ENCODE data around the gene IMPACT.

DNA sequence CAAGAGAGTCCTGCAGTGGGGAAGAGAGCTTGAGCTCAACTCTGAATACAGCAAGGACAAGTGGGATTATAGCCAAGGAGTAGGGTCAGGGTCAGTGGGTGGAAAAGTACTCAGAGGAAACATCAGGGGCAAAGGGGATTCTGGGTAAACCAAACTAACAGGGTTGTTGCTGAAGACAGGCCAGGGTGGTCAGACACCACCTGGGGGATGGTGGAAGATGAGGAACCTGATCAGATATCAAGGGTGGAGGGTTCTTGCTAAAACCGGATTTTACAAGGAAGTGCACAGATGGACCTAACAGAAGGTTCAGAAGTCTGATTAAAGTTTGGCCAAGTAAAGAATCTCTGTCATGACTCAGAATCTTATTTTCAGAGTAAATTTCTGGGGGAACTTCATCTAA, 45.3 kb upstream of the IMPACT start:
- no peak for TF ChIP-seq POLR2AphosphoS5 (IDR thresholded peaks at IDR 0.05; ENCODE audit: low read depth, low read length)
- TF ChIP-seq, protein P1, sequence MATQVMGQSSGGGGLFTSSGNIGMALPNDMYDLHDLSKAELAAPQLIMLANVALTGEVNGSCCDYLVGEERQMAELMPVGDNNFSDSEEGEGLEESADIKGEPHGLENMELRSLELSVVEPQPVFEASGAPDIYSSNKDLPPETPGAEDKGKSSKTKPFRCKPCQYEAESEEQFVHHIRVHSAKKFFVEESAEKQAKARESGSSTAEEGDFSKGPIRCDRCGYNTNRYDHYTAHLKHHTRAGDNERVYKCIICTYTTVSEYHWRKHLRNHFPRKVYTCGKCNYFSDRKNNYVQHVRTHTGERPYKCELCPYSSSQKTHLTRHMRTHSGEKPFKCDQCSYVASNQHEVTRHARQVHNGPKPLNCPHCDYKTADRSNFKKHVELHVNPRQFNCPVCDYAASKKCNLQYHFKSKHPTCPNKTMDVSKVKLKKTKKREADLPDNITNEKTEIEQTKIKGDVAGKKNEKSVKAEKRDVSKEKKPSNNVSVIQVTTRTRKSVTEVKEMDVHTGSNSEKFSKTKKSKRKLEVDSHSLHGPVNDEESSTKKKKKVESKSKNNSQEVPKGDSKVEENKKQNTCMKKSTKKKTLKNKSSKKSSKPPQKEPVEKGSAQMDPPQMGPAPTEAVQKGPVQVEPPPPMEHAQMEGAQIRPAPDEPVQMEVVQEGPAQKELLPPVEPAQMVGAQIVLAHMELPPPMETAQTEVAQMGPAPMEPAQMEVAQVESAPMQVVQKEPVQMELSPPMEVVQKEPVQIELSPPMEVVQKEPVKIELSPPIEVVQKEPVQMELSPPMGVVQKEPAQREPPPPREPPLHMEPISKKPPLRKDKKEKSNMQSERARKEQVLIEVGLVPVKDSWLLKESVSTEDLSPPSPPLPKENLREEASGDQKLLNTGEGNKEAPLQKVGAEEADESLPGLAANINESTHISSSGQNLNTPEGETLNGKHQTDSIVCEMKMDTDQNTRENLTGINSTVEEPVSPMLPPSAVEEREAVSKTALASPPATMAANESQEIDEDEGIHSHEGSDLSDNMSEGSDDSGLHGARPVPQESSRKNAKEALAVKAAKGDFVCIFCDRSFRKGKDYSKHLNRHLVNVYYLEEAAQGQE (IDR thresholded peaks at IDR 0.05; ENCODE audit: insufficient read depth in 1 of 2, low read depth in 2 of 2, low read length in 2 of 2), result no peak
